ENCODE measurements around the gene GRAMD1B. TPM values are rescaled to one million over a fixed set of nuclear protein-coding genes. Genes with fewer than 3 reads are reported as not detected.

Gene GRAMD1B
- total and polyA plus RNA-seq, 8 donors = 3.3 to 7.4 (median 4.8) TPM

DNA sequence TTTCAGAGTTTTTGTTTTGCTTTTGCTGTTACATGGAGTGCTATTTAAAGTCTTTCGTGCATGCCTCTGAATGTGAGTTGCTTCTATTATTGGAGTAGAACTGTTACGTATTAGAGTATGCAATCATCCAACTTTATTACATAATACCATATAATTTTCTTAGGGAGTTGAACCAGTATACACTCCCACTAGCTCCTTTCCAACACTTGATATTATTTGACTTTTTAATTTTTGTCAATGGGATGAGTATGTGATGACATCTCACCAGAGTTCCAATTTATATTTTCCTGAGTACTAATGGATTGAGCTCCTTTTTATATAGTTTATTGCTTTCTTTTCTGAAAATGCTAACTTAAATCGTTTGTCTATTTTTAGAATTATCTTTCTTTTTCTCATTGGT lies 90.9 kb downstream of the GRAMD1B start:
- Histone ChIP-seq H3K27me3 (peaks cover 0 to 46% of the 10 kb centered on the region in 2 donors), H3K36me3 (no peaks in the 10 kb centered on the region), H3K4me1 (no peaks in the 10 kb centered on the region), H3K27ac (no peak overlapping the region), H3K9me3 (no peaks in the 10 kb centered on the region), H3K4me3 (no peak overlapping the region)
- DNase-seq (no peak), ATAC-seq (no peak)
- intact Hi-C loops (cut with DNase I) = no loop called here
- TF ChIP-seq, protein P1, sequence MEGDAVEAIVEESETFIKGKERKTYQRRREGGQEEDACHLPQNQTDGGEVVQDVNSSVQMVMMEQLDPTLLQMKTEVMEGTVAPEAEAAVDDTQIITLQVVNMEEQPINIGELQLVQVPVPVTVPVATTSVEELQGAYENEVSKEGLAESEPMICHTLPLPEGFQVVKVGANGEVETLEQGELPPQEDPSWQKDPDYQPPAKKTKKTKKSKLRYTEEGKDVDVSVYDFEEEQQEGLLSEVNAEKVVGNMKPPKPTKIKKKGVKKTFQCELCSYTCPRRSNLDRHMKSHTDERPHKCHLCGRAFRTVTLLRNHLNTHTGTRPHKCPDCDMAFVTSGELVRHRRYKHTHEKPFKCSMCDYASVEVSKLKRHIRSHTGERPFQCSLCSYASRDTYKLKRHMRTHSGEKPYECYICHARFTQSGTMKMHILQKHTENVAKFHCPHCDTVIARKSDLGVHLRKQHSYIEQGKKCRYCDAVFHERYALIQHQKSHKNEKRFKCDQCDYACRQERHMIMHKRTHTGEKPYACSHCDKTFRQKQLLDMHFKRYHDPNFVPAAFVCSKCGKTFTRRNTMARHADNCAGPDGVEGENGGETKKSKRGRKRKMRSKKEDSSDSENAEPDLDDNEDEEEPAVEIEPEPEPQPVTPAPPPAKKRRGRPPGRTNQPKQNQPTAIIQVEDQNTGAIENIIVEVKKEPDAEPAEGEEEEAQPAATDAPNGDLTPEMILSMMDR (IDR thresholded peaks at IDR 0.05) = no peak

DNA sequence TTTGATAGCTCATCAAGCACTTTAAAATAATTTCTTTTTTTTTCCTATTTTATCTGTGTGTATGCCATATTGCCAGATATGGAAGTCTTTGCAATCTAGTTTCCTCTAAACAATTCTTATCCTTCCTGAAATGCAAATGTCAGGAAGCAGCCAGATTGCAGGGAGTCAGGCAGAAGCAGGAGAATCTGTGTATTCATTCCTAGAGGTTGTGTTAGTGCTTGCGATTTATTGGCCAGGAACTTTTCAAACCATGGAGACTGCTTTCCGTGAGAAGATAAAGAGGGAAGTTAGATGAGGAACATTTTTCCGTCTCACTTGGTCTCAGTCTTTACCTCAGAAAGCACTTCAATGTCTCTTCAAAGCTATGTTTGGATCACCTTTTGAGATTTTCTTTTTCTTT lies 91.9 kb downstream of the GRAMD1B start:
- TF ChIP-seq, protein P1 (IDR thresholded peaks at IDR 0.05) = no peak
- DNase-seq (no peak), ATAC-seq (no peak)
- Histone ChIP-seq H3K9me3 (no peaks in the 10 kb centered on the region), H3K36me3 (no peaks in the 10 kb centered on the region), H3K4me3 (no peak overlapping the region), H3K27me3 (peaks cover 0 to 45% of the 10 kb centered on the region in 2 donors), H3K27ac (no peak overlapping the region), H3K4me1 (no peaks in the 10 kb centered on the region)
- intact Hi-C loops (cut with DNase I) = no loop called here

DNA sequence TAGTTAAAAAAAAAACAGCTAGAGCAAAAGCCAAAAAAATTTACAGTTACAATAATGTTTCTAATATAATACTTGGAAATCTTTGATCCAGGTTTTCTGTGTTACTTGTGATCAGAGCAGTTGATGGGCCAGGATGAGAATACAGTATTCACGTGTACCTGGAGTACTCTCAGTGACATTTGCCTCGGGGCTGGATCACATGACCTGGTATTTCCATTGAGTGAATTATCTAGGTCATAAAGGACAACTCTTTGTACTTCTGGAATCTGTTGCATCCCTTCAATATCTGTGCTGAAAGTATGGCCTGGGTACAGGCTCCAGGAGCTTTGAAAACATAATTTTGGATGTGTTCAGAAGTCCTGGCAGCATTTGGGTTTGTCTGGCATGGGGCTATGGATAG lies 93.5 kb downstream of the GRAMD1B start:
- Histone ChIP-seq H3K4me1 (no peaks in the 10 kb centered on the region), H3K36me3 (no peaks in the 10 kb centered on the region), H3K27me3 (peaks cover 0 to 29% of the 10 kb centered on the region in 2 donors), H3K4me3 (no peak overlapping the region), H3K27ac (no peak overlapping the region), H3K9me3 (no peaks in the 10 kb centered on the region)
- TF ChIP-seq, protein P1 (IDR thresholded peaks at IDR 0.05) = no peak
- ATAC-seq (no peak), DNase-seq (no peak)
- intact Hi-C loops (cut with DNase I) = no loop called here

DNA sequence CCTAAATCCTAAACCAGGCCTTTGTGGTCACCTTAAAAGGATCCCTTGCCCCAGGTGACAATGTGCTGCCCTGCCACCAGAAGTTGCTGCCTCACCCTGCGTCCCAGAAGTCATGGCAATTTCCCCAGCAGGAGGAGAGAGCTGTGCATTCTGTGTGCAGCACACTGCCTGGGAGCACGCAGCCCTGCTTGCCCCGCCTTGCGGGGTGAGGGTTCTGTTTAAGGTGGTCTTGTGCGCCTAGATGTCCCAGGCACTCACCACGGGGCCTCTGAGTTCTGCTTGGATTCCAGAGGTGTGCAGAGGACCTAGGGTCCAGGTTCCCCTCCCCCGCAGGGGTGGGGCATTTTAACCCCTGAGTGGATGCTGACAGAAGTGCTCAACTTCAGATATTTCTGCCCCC lies 95.0 kb downstream of the GRAMD1B start:
- TF ChIP-seq, protein P1 (IDR thresholded peaks at IDR 0.05) = no peak
- Histone ChIP-seq H3K36me3 (no peaks in the 10 kb centered on the region), H3K4me1 (no peaks in the 10 kb centered on the region), H3K4me3 (no peak overlapping the region), H3K27me3 (peaks cover 0 to 14% of the 10 kb centered on the region in 2 donors), H3K27ac (no peak overlapping the region), H3K9me3 (no peaks in the 10 kb centered on the region)
- DNase-seq (no peak), ATAC-seq (no peak)
- intact Hi-C loops (cut with DNase I) = no loop called here

DNA sequence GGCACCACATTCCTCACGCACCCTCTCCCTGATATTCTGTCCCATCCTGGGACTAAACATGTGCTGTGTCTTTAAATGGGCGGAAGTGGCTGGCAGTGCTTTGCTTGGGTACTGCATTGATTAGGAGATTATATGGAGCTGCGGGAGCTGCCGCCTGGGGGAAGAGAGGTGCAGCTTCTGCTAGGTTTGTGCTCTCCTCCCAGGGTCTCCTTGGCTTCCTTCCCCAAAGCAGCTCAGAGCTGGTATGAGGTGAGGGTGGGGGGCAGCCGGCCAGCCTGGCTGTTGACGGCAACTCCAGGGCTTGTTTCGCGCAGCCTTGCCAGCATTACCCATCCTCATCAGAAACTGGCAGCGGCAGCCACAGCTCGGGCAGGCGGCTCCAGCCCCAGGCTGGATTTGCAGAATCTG lies 95.4 kb downstream of the GRAMD1B start:
- TF ChIP-seq, protein P1 (IDR thresholded peaks at IDR 0.05) = no peak
- ATAC-seq (no peak), DNase-seq (no peak)
- no peak overlapping the region for H3K4me3 ChIP-seq
- H3K27me3 ChIP-seq = peaks cover 0 to 14% of the 10 kb centered on the region in 2 donors
- no peaks in the 10 kb centered on the region for H3K36me3 ChIP-seq
- no peaks in the 10 kb centered on the region for H3K9me3 ChIP-seq
- intact Hi-C loops (cut with DNase I) = no loop called here
- no peaks in the 10 kb centered on the region for H3K4me1 ChIP-seq
- no peak overlapping the region for H3K27ac ChIP-seq

Data from left lung (tissue), 10 donors.